Ascending aorta (tissue), 2 donors: ENCODE measurements around the gene IFI27L2. TPM values are rescaled to one million over a fixed set of nuclear protein-coding genes. Genes with fewer than 3 reads are reported as not detected.

Experiments used
- DNase-seq, 2 donors: peaks; one replicate each; pipeline ENCODE4 v3.0.0-alpha.2; 2019; ENCODE audit warnings: low spot score in 2 of 2
- H3K27ac ChIP-seq, 2 donors: fragments of 200-600 bp; sonication (generic); one replicate each; pipeline ENCODE4 v1.5.1; 2016 to 2017; ENCODE audit warnings: mild to moderate bottlenecking in 1 of 2
- H3K27me3 ChIP-seq: fragments of 200-600 bp; sonication (generic); one replicate; pipeline ENCODE4 v1.5.1; 2017
- H3K36me3 ChIP-seq, 2 donors: fragments of 200-600 bp; sonication (generic); one replicate each; pipeline ENCODE4 v1.5.1; 2016
- H3K4me1 ChIP-seq, 2 donors: fragments of 200-600 bp; sonication (generic); one replicate each; pipeline ENCODE4 v1.5.1; 2016 to 2017; ENCODE audit warnings: mild to moderate bottlenecking in 1 of 2
- H3K4me3 ChIP-seq, 2 donors: fragments of 200-600 bp; sonication (generic); one replicate each; pipeline ENCODE4 v1.5.1; 2016 to 2017; ENCODE audit warnings: mild to moderate bottlenecking in 1 of 2
- H3K9me3 ChIP-seq, 2 donors: fragments of 200-600 bp; sonication (generic); one replicate each; pipeline ENCODE4 v1.5.1; 2016
- intact Hi-C: fragments of 100-400 bp; cut with DNase I; formaldehyde crosslinking; loops from one replicate; pipeline ENCODE4 v1.15.1; 2023
- total RNA-seq: library from RNA; depleted of rRNA; stranded (reverse); fragments of >200 nt; gene quantifications from one replicate; pipeline ENCODE4 v1.1.0, GENCODE V29; 2016
- TF ChIP-seq, protein P1 (sequence below), 3 experiments: fragments of 200-600 bp in 2 of 3; fragments of 450-650 bp in 1 of 3; sonication (generic) in 2 of 3; IDR thresholded peaks; one replicate each; pipeline ENCODE4 v1.5.1; 2016 to 2019; ENCODE audit warnings: antibody characterized with exemption in 3 of 3, mild to moderate bottlenecking in 1 of 3, moderate library complexity in 1 of 3

Gene IFI27L2
- total RNA-seq, 1 donor from 2014 or later, result 36.0 TPM

GRCh38 chr14:94142247-94142646 lies 12.8 kb upstream of the IFI27L2 start:
- intact Hi-C loops, result no loop called here
- Histone ChIP-seq H3K36me3 (no peaks in the 10 kb centered on the region), H3K9me3 (no peaks in the 10 kb centered on the region), H3K27me3 (no peaks in the 10 kb centered on the region), H3K4me1 (no peaks in the 10 kb centered on the region), H3K27ac (no peak overlapping the region), H3K4me3 (no peak overlapping the region)
- DNase-seq, result no peak
- TF ChIP-seq, protein P1, sequence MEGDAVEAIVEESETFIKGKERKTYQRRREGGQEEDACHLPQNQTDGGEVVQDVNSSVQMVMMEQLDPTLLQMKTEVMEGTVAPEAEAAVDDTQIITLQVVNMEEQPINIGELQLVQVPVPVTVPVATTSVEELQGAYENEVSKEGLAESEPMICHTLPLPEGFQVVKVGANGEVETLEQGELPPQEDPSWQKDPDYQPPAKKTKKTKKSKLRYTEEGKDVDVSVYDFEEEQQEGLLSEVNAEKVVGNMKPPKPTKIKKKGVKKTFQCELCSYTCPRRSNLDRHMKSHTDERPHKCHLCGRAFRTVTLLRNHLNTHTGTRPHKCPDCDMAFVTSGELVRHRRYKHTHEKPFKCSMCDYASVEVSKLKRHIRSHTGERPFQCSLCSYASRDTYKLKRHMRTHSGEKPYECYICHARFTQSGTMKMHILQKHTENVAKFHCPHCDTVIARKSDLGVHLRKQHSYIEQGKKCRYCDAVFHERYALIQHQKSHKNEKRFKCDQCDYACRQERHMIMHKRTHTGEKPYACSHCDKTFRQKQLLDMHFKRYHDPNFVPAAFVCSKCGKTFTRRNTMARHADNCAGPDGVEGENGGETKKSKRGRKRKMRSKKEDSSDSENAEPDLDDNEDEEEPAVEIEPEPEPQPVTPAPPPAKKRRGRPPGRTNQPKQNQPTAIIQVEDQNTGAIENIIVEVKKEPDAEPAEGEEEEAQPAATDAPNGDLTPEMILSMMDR (IDR thresholded peaks at IDR 0.05), result no peak

GRCh38 chr14:94139421-94139820 lies 10.0 kb upstream of the IFI27L2 start:
- H3K9me3 ChIP-seq, result no peaks in the 10 kb centered on the region
- no peaks in the 10 kb centered on the region for H3K27me3 ChIP-seq
- H3K36me3 ChIP-seq, result no peaks in the 10 kb centered on the region
- no peaks in the 10 kb centered on the region for H3K4me1 ChIP-seq
- H3K4me3 ChIP-seq, result no peak overlapping the region
- H3K27ac ChIP-seq, result no peak overlapping the region
- no peak for DNase-seq
- TF ChIP-seq, protein P1 (IDR thresholded peaks at IDR 0.05), result no peak
- intact Hi-C loops, result loop anchor here (5.0 to 10.0 kb wide), 3 partner anchors 87 to 345 kb away; no protein-coding TSS in a partner anchor

DNA sequence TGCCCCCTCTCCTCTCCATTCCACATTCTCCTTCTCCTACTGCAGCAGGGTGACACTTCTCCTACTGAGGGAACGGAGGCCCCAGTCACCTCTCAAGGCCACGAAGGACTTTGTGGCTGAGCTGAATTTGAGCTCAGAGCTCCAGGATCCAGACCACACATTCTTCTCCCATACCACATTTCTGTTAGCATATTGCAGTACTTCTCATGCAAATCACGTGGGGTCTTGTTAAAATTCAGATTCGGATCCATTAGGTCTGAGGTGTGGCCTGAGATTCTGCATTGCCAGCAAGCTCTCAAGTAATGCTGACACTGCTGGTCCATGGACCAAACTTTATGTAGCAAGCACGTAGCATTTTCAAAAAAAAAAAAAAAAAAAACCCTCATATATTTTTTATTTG lies 9.6 kb upstream of the IFI27L2 start:
- TF ChIP-seq, protein P1 (IDR thresholded peaks at IDR 0.05), result no peak
- Histone ChIP-seq H3K4me3 (no peak overlapping the region), H3K9me3 (no peaks in the 10 kb centered on the region), H3K27ac (no peak overlapping the region), H3K27me3 (no peaks in the 10 kb centered on the region), H3K4me1 (no peaks in the 10 kb centered on the region), H3K36me3 (no peaks in the 10 kb centered on the region)
- intact Hi-C loops, result loop anchor here (5.0 to 10.0 kb wide), 3 partner anchors 87 to 346 kb away; no protein-coding TSS in a partner anchor
- DNase-seq, result no peak

DNA sequence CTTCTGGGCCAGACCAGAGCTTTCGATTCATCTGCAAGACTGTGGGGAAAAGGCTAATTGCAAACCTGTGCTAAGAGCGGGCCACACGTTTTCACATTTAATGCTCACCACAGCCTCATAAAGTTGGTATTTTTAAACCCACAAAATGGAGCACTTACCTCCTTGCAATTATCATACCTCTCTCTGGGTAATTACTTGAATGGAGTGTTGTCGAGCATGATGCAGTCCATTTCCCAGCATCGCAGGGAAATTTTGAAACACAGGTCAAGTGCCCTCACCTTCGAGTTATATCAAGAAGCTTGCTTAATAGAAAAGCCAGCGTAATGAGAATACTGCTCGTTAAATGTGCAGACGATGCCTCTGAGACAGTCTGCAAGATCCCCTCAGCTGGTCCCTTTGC lies 8.8 kb upstream of the IFI27L2 start:
- intact Hi-C loops, result loop anchor here (5.0 to 10.0 kb wide), 3 partner anchors 86 to 347 kb away; no protein-coding TSS in a partner anchor
- H3K27me3 ChIP-seq, result no peaks in the 10 kb centered on the region
- no peaks in the 10 kb centered on the region for H3K4me1 ChIP-seq
- no peak for DNase-seq
- H3K36me3 ChIP-seq, result no peaks in the 10 kb centered on the region
- H3K9me3 ChIP-seq, result no peaks in the 10 kb centered on the region
- no peak overlapping the region for H3K4me3 ChIP-seq
- TF ChIP-seq, protein P1 (IDR thresholded peaks at IDR 0.05), result no peak
- H3K27ac ChIP-seq, result no peak overlapping the region

GRCh38 chr14:94136575-94137331 lies 7.3 kb upstream of the IFI27L2 start:
- Histone ChIP-seq H3K36me3 (no peaks in the 10 kb centered on the region), H3K27ac (no peak overlapping the region), H3K4me3 (no peak overlapping the region), H3K4me1 (no peaks in the 10 kb centered on the region), H3K9me3 (no peaks in the 10 kb centered on the region), H3K27me3 (no peaks in the 10 kb centered on the region)
- DNase-seq, result peak; percentile 49 to 93
- TF ChIP-seq, protein P1 (IDR thresholded peaks at IDR 0.05), result peak; percentile 88 to 96 (median 95)
- intact Hi-C loops, result loop anchor here (1.0 to 10.0 kb wide), 5 partner anchors 44 to 348 kb away; no protein-coding TSS in a partner anchor
